ENCODE measurements around the gene DYNC1I2.

The DYNC1I2 gene

GRCh38 chr2:171785450-171785849 is 98.2 kb downstream of the DYNC1I2 start:
- peak; percentile 10 for DNase-seq

- no peak for DNase-seq
These were observed 100.2 kb downstream of the DYNC1I2 start for GRCh38 chr2:171787333-171788072.

DNA sequence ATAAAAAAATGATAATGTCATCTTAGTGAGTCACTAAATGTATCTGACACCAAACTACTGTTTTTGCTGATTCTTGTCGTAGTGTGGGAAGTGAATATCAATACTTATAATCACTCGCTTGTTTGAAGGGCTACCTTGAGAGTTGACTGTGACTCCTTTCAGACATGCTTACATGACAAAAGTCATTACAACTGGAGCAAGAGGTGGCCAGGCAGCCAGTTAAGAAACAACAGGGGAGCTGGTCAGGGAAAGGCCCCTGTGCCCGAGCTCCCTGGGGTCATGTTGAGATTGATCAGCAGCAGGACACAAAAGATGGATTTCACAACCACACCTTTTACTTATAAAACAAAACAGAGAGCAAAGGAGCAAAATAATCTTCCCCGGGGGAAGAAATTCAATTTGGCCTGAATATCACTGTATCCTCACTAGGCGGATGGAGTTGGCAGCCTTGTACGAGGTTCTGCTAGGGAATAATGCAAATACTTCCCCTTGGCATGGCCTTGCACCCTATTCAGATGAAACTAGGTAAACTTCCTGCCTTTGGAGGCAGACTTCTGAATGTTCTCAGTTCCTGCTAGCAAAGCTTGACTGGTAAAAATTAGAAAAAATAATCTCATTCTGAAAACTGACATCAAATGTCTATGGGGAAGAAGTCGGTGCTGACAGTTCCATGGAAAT is 101.2 kb downstream of the DYNC1I2 start:
- DNase-seq = no peak

GRCh38 chr2:171789956-171790355 is 102.7 kb downstream of the DYNC1I2 start:
- DNase-seq = no peak

DNA sequence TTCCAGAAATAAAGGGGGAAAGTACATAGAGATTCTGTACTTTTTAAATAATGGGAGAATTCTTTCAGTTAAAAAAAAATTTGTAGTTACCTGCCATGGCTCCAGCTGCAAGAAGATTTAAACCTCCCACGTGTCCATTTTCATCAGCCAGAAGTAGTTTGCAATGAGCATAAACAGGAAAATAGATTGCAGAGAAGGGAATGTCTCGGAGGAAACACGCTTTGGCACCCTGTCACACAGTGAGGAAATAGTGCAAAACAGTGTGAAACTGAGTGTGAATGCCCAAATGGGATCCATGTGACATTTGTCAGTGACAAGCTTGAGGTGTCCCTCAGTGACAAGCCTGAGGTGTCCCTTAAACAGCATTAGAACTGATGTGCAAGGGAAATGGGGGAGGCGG is 104.1 kb downstream of the DYNC1I2 start:
- DNase-seq = no peak

DNA sequence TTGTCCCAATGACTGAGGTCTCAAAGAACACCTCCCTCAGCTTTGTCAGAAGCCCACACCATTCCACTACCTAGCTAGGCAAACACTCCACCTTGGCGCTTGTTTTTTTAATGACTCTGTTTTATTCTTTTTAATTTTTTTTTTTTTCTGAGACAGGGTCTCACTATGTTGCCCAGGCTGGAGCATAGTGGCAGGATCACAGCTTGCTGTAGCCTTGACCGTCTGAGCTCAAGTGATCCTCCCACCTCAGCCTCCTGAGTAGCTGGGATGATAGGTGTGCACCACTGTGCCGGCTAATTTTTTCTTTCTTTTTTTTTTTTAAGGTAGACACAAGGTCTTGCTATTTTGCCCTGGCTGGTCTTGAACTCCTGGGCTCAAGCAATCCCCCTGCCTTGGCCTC is 104.9 kb downstream of the DYNC1I2 start:
- DNase-seq = no peak

- DNase-seq = no peak
These were observed 105.8 kb downstream of the DYNC1I2 start for GRCh38 chr2:171792886-171793580.

DNA sequence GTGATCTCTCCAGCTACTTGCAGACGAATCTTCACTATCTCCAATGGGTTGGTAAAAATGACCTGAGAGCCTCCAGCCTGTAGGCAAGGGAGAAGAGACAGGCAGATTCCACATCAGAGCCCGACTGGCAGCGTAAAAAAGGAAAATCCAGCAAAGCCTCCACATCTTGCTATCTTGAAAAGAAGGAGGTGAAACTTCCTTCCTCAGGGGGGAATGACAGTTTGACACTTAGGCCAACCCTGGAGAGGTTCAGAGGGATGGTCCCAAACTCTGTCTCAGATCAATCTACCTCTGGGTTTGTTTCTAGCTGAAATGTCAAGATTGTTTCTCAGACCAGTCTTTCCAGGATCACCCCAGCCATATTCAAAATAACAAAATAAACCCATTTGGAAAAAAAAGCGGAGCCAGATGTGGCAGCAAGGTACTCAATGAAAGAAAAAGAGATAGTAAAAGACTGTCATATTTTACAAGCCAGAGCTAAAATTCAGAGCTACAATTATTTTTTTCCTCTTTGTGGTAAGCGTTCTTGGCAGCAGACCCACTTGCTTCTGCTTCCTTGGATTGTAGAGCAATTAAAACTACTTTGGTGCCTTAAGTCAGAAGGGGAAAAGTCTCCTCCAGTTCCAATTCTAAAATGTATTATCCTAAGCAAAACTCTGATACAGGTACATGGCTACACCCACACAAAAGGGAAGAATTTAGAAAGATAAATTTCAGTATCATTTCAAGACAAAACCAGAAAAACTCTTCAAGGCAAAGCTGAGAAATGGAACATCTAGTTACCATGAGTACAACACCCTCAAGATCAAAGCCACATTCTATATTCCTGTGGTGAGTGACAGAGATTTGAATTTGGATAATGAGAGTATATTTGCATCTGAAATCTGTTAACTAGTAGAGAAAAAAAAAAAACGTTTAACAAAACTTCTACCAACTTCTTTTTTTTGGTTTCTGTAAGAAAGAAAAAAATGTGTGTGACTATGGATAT is 106.7 kb downstream of the DYNC1I2 start:
- peak; percentile 24 for DNase-seq

GRCh38 chr2:171794918-171795317 is 107.6 kb downstream of the DYNC1I2 start:
- DNase-seq = no peak
